A673 (cell line): ENCODE results near the gene KRT80. TPM values are rescaled to one million over a fixed set of nuclear protein-coding genes. Genes with fewer than 3 reads are reported as not detected.

Experiments used
- BruUV-seq: library from RNA; stranded (reverse); fragments of 400-500 nt; replicated peaks from 2 replicates; lab custom pipeline; 2021; lab: Mats Ljungman, UMichigan
- CTCF ChIA-PET: fragments of 300-600 bp; sonication (Branson Sonifier 250); formaldehyde crosslinking; loops from one replicate; lab custom pipeline; 2022; ENCODE audit warnings: antibody characterized with exemption; lab: Charles Lee
- POLR2A ChIA-PET: fragments of 300-600 bp; sonication (Branson Sonifier 250); formaldehyde crosslinking; loops from one replicate; lab custom pipeline; 2022; ENCODE audit warnings: antibody characterized with exemption; ENCODE audit not compliant: low non-redundant PET; lab: Charles Lee
- DNase-seq: peaks from one replicate; pipeline ENCODE4 v3.0.0-alpha.2; 2015; ENCODE audit warnings: low spot score
- H3K27ac ChIP-seq: fragments of 200-600 bp; sonication (generic); 2 replicates; pipeline ENCODE4 v1.5.1; 2016; ENCODE audit warnings: mixed run types, low read depth, mild to moderate bottlenecking, mixed read lengths, antibody characterized with exemption, low read length; ENCODE audit not compliant: poor library complexity, severe bottlenecking
- H3K27me3 ChIP-seq: fragments of 200-600 bp; sonication (generic); replicated peaks from 2 replicates; pipeline ENCODE4 v1.6.1; 2017; ENCODE audit warnings: mixed run types, low read depth, mild to moderate bottlenecking, mixed read lengths, antibody characterized with exemption, low read length; ENCODE audit not compliant: insufficient read depth, poor library complexity
- H3K36me3 ChIP-seq: fragments of 200-600 bp; sonication (generic); 2 replicates; pipeline ENCODE4 v1.6.1; 2016; ENCODE audit warnings: mixed run types, mild to moderate bottlenecking, mixed read lengths, antibody characterized with exemption, low read length; ENCODE audit not compliant: insufficient read depth, poor library complexity, severe bottlenecking
- H3K4me1 ChIP-seq: fragments of 200-600 bp; sonication (generic); 2 replicates; pipeline ENCODE4 v1.6.1; 2017; ENCODE audit warnings: mixed run types, mild to moderate bottlenecking, mixed read lengths, antibody characterized with exemption, low read length; ENCODE audit not compliant: insufficient read depth, poor library complexity, severe bottlenecking
- H3K4me3 ChIP-seq: fragments of 200-600 bp; sonication (generic); 2 replicates; pipeline ENCODE4 v1.5.1; 2016; ENCODE audit warnings: low read depth, mixed run types, mild to moderate bottlenecking, mixed read lengths, low read length; ENCODE audit not compliant: poor library complexity, severe bottlenecking
- H3K9me3 ChIP-seq: fragments of 200-600 bp; sonication (generic); 2 replicates; pipeline ENCODE4 v1.6.1; 2016; ENCODE audit warnings: mixed run types, low read depth, mild to moderate bottlenecking, mixed read lengths, antibody characterized with exemption, low read length; ENCODE audit not compliant: poor library complexity, severe bottlenecking
- CTCF ChIP-seq: fragments of 300-800, 200-600 bp; sonication (generic); conservative IDR thresholded peaks from 2 replicates; pipeline ENCODE4 v1.5.1; 2017; ENCODE audit warnings: low read depth, mild to moderate bottlenecking, antibody characterized with exemption, low read length, moderate library complexity, mixed read lengths
- EZH2 ChIP-seq: fragments of 200-600 bp; sonication (generic); IDR thresholded peaks from 2 replicates; pipeline ENCODE4 v1.6.1; 2017; ENCODE audit warnings: borderline replicate concordance, low read depth, mild to moderate bottlenecking, mixed read lengths, antibody characterized with exemption, low read length; ENCODE audit not compliant: poor library complexity, severe bottlenecking
- intact Hi-C: fragments of 100-400 bp; cut with micrococcal nuclease; formaldehyde crosslinking; loops from one replicate; pipeline ENCODE4 v1.10.0; 2022; ENCODE audit not compliant: unreplicated experiment
- total RNA-seq: library from RNA; stranded (reverse); gene quantifications from 2 replicates; pipeline ENCODE4 v1.2.3, GENCODE V29; 2021

KRT80 gene
- total RNA-seq, 1 experiment from 2014 or later: 1.0 TPM

GRCh38 chr12:52122540-52122871 is 69.3 kb downstream of the KRT80 start:
- CTCF ChIA-PET: interaction anchor here (0.7 to 5.1 kb wide), 2 partner anchors 97 to 703 kb away, joined by 9 to 45 read pairs; no protein-coding TSS in a partner anchor
- intact Hi-C loops: loop anchor here (5.0 kb wide), 1 partner anchor 115 kb away; the partner anchor contains the start of gene TAMALIN
- H3K27me3 ChIP-seq: no peaks in the 10 kb centered on the region

GRCh38 chr12:52121824-52122539 is 69.8 kb downstream of the KRT80 start:
- intact Hi-C loops: loop anchor here (5.0 kb wide), 1 partner anchor 115 kb away; the partner anchor contains the start of gene TAMALIN
- Histone ChIP-seq H3K4me1 (peaks cover 8% of the 10 kb centered on the region), H3K9me3 (no peaks in the 10 kb centered on the region), H3K27ac (no peak overlapping the region), H3K36me3 (no peaks in the 10 kb centered on the region), H3K4me3 (no peak overlapping the region), H3K27me3 (no peaks in the 10 kb centered on the region)
- TF ChIP-seq CTCF (peak; percentile 86), EZH2 (no peak)
- ChIA-PET POLR2A (interaction anchor here (0.6 kb wide), 1 partner anchor 260 kb away, joined by 4 read pairs; no protein-coding TSS in a partner anchor), CTCF (interaction anchor here (0.5 to 5.1 kb wide), 5 partner anchors 25 to 275 kb away, joined by 3 to 45 read pairs (median 5); partner anchors contain the start of gene TAMALIN)
- peak; percentile 81 for DNase-seq
- no TSS peak for BruUV-seq

More at GRCh38 chr12:52122540-52122871, 69.3 kb downstream of the KRT80 start:
- TF ChIP-seq EZH2 (no peak), CTCF (no peak)
- no TSS peak for BruUV-seq
- no peaks in the 10 kb centered on the region for H3K9me3 ChIP-seq
- no peak overlapping the region for H3K4me3 ChIP-seq
- H3K27ac ChIP-seq: no peak overlapping the region
- POLR2A ChIA-PET: no interaction called here
- no peak for DNase-seq
- no peaks in the 10 kb centered on the region for H3K36me3 ChIP-seq
- H3K4me1 ChIP-seq: peaks cover 8% of the 10 kb centered on the region

DNA sequence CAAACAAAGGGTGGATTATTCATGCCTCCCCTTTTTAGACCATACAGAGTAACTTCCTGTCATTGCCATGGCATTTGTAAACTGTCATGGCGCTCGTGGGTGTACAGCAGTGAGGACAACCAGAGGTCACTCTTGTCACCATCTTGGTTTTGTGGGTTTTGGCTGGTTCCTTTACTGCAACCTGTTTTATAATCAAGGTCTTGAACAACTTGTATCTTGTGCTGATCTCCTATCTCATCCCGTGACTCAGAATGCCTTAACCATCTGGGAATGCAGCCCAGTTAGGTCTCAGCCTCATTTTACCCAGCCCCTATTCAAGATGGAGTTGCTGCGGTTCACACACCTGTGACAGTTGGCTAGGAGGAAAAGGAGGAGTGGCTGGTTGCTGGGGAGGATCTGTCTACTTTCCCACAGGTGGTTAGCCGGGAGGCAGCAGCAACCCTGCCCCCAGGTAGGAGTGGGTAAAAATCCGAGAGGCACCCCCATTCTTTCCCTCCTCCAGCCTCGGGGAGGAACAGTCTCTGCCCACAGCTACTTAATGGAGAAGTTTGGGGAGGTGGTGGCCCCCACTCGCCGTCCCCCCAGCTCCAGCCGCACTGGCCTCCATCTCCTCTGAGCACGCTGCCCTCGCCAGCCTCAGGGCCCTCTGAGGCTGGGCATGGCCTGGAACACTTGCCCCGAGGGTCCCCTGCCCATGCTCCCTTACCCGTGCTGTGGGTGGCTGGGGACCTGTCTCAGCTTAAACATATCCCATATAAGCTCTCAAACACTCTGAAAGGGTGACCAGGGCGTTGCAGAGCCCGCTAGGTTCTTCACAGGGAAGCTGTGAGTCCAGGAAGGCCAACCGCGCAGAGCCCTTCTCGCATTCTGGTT is 70.6 kb downstream of the KRT80 start:
- no peaks in the 10 kb centered on the region for H3K27me3 ChIP-seq
- no TSS peak for BruUV-seq
- intact Hi-C loops: loop anchor here (1.0 to 5.0 kb wide), 2 partner anchors 96 to 114 kb away; partner anchors contain the start of gene TAMALIN
- no peak for DNase-seq
- H3K27ac ChIP-seq: no peak overlapping the region
- H3K9me3 ChIP-seq: no peaks in the 10 kb centered on the region
- no peak overlapping the region for H3K4me3 ChIP-seq
- no peaks in the 10 kb centered on the region for H3K36me3 ChIP-seq
- TF ChIP-seq CTCF (no peak), EZH2 (no peak)
- POLR2A ChIA-PET: interaction anchor here (0.6 kb wide), 1 partner anchor 259 kb away, joined by 4 read pairs; no protein-coding TSS in a partner anchor
- CTCF ChIA-PET: interaction anchor here (0.5 to 5.1 kb wide), 8 partner anchors 26 to 672 kb away, joined by 3 to 45 read pairs (median 4); partner anchors contain the start of gene TAMALIN
- peaks cover 8% of the 10 kb centered on the region for H3K4me1 ChIP-seq
